DND-41 (cell line): ENCODE measurements around the gene CDAN1.

Source experiments
- EZH2 ChIP-seq: IDR thresholded peaks from 3 replicates; pipeline ENCODE4 v1.6.1; 2012; ENCODE audit warnings: borderline replicate concordance, low read depth, mild to moderate bottlenecking, moderate library complexity, low read length, inconsistent platforms; ENCODE audit not compliant: severe bottlenecking
- TF ChIP-seq, protein P1 (sequence below): IDR thresholded peaks from 2 replicates; pipeline ENCODE4 v1.5.1; 2012; ENCODE audit warnings: borderline replicate concordance, low read length, moderate library complexity, mild to moderate bottlenecking; ENCODE audit not compliant: poor library complexity, severe bottlenecking; ENCODE audit errors: extremely low read depth

DNA sequence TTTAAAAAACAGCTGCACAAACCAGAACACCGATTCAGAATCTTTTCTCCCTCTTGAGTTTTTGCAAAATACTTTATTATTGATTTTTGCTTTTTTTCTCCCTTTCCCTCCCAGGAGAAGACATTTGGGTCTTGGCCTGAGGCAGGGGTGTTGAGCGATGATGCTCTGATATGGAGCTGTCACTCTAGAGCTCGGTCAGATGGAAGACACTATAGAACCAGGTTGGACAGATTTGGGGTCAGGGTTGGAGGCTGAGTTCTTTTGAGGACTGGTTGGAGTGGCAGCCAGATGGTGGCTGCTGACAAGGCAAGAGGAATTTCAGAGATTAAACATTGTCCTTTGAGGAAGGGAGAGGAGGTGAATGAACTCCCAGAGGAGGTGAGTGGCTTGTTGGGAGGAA, 16.9 kb downstream of the CDAN1 start:
- TF ChIP-seq, protein P1, sequence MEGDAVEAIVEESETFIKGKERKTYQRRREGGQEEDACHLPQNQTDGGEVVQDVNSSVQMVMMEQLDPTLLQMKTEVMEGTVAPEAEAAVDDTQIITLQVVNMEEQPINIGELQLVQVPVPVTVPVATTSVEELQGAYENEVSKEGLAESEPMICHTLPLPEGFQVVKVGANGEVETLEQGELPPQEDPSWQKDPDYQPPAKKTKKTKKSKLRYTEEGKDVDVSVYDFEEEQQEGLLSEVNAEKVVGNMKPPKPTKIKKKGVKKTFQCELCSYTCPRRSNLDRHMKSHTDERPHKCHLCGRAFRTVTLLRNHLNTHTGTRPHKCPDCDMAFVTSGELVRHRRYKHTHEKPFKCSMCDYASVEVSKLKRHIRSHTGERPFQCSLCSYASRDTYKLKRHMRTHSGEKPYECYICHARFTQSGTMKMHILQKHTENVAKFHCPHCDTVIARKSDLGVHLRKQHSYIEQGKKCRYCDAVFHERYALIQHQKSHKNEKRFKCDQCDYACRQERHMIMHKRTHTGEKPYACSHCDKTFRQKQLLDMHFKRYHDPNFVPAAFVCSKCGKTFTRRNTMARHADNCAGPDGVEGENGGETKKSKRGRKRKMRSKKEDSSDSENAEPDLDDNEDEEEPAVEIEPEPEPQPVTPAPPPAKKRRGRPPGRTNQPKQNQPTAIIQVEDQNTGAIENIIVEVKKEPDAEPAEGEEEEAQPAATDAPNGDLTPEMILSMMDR = no peak
- TF ChIP-seq EZH2 = no peak
